Epithelial cell of esophagus (primary cell): Measurements from ENCODE around the gene PAX5.

Experiments used
- DNase-seq: peaks from one replicate; pipeline ENCODE4 v3.0.0; 2010; ENCODE audit warnings: low read depth
- H3K4me3 ChIP-seq: 2 replicates; pipeline ENCODE4 v1.5.1; 2011; ENCODE audit warnings: mild to moderate bottlenecking, low read length, control low read depth
- CTCF ChIP-seq: IDR thresholded peaks from 2 replicates; pipeline ENCODE4 v1.5.1; 2011; ENCODE audit warnings: low read depth, mild to moderate bottlenecking, low read length, control low read depth, inconsistent platforms; ENCODE audit not compliant: insufficient read depth; ENCODE audit errors: missing control alignments

The PAX5 gene

GRCh38 chr9:36987409-36987808, 46.7 kb downstream of the PAX5 start:
- TF ChIP-seq CTCF: no peak
- H3K4me3 ChIP-seq: no peak overlapping the region
- DNase-seq: no peak

GRCh38 chr9:36986468-36987408, 47.3 kb downstream of the PAX5 start:
- H3K4me3 ChIP-seq: no peak overlapping the region
- DNase-seq: no peak
- TF ChIP-seq CTCF: no peak

GRCh38 chr9:36985769-36986467, 48.1 kb downstream of the PAX5 start:
- no peak overlapping the region for H3K4me3 ChIP-seq

GRCh38 chr9:36985061-36985768, 48.9 kb downstream of the PAX5 start:
- DNase-seq: no peak
- TF ChIP-seq CTCF: no peak
- H3K4me3 ChIP-seq: no peak overlapping the region

More at GRCh38 chr9:36985769-36986467, 48.1 kb downstream of the PAX5 start:
- no peak for DNase-seq
- TF ChIP-seq CTCF: no peak

- no peak for TF ChIP-seq CTCF
- peak; percentile 65 for DNase-seq
- H3K4me3 ChIP-seq: no peak overlapping the region
Observed at GRCh38 chr9:36980148-36980974, 53.7 kb downstream of the PAX5 start.

GRCh38 chr9:36976371-36977030, 57.6 kb downstream of the PAX5 start:
- H3K4me3 ChIP-seq: no peak overlapping the region
- peak; percentile 96 for DNase-seq
- TF ChIP-seq CTCF: no peak
